GM12873 (cell line): ENCODE data around the gene LGI4.

Experiments used
- CTCF ChIP-seq: IDR thresholded peaks from 2 replicates; pipeline ENCODE4 v1.5.1; 2012; ENCODE audit warnings: low read depth, mild to moderate bottlenecking, moderate library complexity, low read length, control low read depth; ENCODE audit not compliant: insufficient read depth; ENCODE audit errors: missing control alignments

Gene LGI4

GRCh38 chr19:35088131-35088913 lies 46.5 kb downstream of the LGI4 start:
- TF ChIP-seq CTCF = no peak

DNA sequence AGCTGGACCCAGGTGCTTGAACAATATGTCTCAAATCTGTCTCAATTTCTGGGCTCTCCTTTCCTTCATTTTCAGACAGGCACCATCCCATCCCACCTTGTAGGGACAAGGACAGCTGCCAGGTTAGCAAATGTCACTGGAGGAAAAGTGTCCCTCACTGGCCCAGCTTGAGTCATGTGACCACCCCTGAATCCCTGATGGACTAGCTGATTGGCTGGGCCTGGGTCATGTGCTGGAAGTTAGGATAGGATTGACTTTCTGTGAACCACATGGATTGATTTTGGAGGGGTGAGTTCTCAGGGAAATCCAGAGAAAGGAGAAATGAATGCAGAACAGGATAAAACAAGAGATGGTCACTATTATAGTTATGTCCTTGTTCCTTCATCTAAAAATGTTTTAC lies 47.5 kb downstream of the LGI4 start:
- TF ChIP-seq CTCF = no peak

DNA sequence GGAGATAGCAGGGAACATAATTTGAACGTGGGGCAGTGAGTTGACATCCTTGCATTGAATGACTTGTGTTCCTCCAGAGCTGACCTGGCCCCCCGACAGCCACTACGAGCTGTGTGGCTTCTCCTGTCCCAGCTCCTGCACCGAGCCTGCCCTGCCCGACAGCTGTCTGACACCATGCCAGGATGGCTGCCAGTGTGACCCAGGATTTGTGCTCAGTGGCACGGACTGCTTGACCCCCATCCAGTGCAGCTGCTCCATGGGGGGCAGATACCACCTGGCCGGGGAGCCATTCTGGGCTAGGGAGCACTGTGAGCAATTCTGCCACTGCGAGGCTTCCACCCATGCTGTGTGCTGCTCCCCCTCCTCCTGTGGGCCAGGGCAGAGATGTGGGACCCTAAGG lies 48.4 kb downstream of the LGI4 start:
- TF ChIP-seq CTCF = no peak

GRCh38 chr19:35085947-35086346 lies 48.9 kb downstream of the LGI4 start:
- TF ChIP-seq CTCF = no peak

GRCh38 chr19:35084509-35084762 lies 50.4 kb downstream of the LGI4 start:
- TF ChIP-seq CTCF = no peak

GRCh38 chr19:35083691-35084508 lies 51.0 kb downstream of the LGI4 start:
- no peak for TF ChIP-seq CTCF

DNA sequence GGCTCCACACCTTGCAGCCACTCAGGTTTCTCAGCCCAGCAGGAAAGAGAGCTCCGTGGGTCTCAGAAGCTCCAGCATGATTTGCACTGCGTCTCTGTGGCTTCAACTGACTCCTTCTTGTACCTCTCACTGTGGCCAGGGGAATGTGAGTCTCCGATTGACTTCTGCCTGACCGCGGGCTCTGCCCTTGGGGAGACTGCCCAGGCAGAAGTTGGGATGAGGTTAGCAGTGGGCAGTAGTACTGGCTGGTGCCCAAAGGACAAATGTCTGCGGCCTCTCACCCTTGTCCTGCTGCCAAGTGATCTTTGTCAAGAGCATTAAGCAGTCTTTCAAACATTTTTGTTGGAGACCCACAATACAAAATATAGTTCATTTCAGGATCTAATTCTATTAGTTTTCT lies 53.7 kb downstream of the LGI4 start:
- TF ChIP-seq CTCF = no peak
